HepG2 (cell line): Measurements from ENCODE around the gene VSIG10L. TPM values are rescaled to one million over a fixed set of nuclear protein-coding genes. Genes with fewer than 3 reads are reported as not detected.

Experiments used
- polyA plus RNA-seq, 8 experiments: library from polyadenylated mRNA; depleted of rRNA in 3 of 8; stranded (reverse) in 7 of 8; unstranded in 1 of 8; fragments of >200 nt; fragmentation: Illumina TruSeq in 4 of 8; extraction: Trizol in 4 of 8; gene quantifications; 2 replicates each; pipeline versions ENCODE4 v1.2.1 to v1.2.3, GENCODE V29; 2011 to 2016; ENCODE audit warnings: low read depth in 4 of 8, missing spikeins in 1 of 8, mixed read lengths in 1 of 8; ENCODE audit not compliant: insufficient read depth in 1 of 8
- total RNA-seq, 5 experiments: library from RNA; depleted of rRNA; stranded (reverse); fragments of >200 nt; fragmentation: Illumina TruSeq; extraction: Trizol; gene quantifications; 2 replicates each; pipeline ENCODE4 v1.2.3, GENCODE V29; 2016; ENCODE audit warnings: low read depth in 1 of 5

The VSIG10L gene
- total and polyA plus RNA-seq, 2 of the 13 experiments (the other 11 are each of a cell fraction or from before 2014, with no cell fraction given): 2.7 to 8.5 TPM

Other genes starting within 250 kb of the VSIG10L start
- gene CTU1, start 233.7 kb downstream of the VSIG10L start, total RNA-seq (2016; rRNA removed; fragmentation: Illumina TruSeq; extraction: Trizol): 1.9 and 2.9 TPM in 2 replicates
- gene CTU1, start 233.7 kb downstream of the VSIG10L start, polyA plus RNA-seq (2011; rRNA removed): 1.9 and 2.5 TPM in 2 replicates
- gene SIGLEC9, start 217.2 kb downstream of the VSIG10L start, total RNA-seq (2016; rRNA removed; fragmentation: Illumina TruSeq; extraction: Trizol): not detected in 2 replicates
- not detected in 2 replicates for gene SIGLEC9, start 217.2 kb downstream of the VSIG10L start, polyA plus RNA-seq (2011; rRNA removed)
- not detected in 2 replicates for gene SIGLEC7, start 199.8 kb downstream of the VSIG10L start, total RNA-seq (2016; rRNA removed; fragmentation: Illumina TruSeq; extraction: Trizol)
- gene SIGLEC7, start 199.8 kb downstream of the VSIG10L start, polyA plus RNA-seq (2011; rRNA removed): 0.17 TPM in 1 of 2 replicates, not detected in the other
- 0.29 TPM in 1 of 2 replicates, not detected in the other for gene CD33, start 117.1 kb downstream of the VSIG10L start, total RNA-seq (2016; rRNA removed; fragmentation: Illumina TruSeq; extraction: Trizol)
- 0.07 TPM in 1 of 2 replicates, not detected in the other for gene CD33, start 117.1 kb downstream of the VSIG10L start, polyA plus RNA-seq (2011; rRNA removed)
- gene SIGLECL1, start 91.1 kb downstream of the VSIG10L start, total RNA-seq (2016; rRNA removed; fragmentation: Illumina TruSeq; extraction: Trizol): not detected in 2 replicates
- not detected in 2 replicates for gene SIGLECL1, start 91.1 kb downstream of the VSIG10L start, polyA plus RNA-seq (2011; rRNA removed)
- gene IGLON5, start 30.5 kb downstream of the VSIG10L start, total RNA-seq (2016; rRNA removed; fragmentation: Illumina TruSeq; extraction: Trizol): 0.04 TPM in 1 of 2 replicates, not detected in the other
- gene IGLON5, start 30.5 kb downstream of the VSIG10L start, polyA plus RNA-seq (2011; rRNA removed): 5.7 and 6.2 TPM in 2 replicates
- gene ETFB, start 24.2 kb upstream of the VSIG10L start, total RNA-seq (2016; rRNA removed; fragmentation: Illumina TruSeq; extraction: Trizol): 678 and 853 TPM in 2 replicates
- gene ETFB, start 24.2 kb upstream of the VSIG10L start, polyA plus RNA-seq (2011; rRNA removed): 1,171 and 1,314 TPM in 2 replicates
- gene CLDND2, start 26.9 kb upstream of the VSIG10L start, total RNA-seq (2016; rRNA removed; fragmentation: Illumina TruSeq; extraction: Trizol): 1.1 and 1.8 TPM in 2 replicates
- 0.84 and 1.6 TPM in 2 replicates for gene CLDND2, start 26.9 kb upstream of the VSIG10L start, polyA plus RNA-seq (2011; rRNA removed)
- gene NKG7, start 30.5 kb upstream of the VSIG10L start, total RNA-seq (2016; rRNA removed; fragmentation: Illumina TruSeq; extraction: Trizol): not detected in 2 replicates
- 0.21 and 0.40 TPM in 2 replicates for gene NKG7, start 30.5 kb upstream of the VSIG10L start, polyA plus RNA-seq (2011; rRNA removed)
- gene LIM2, start 45.8 kb upstream of the VSIG10L start, total RNA-seq (2016; rRNA removed; fragmentation: Illumina TruSeq; extraction: Trizol): not detected in 2 replicates
- gene LIM2, start 45.8 kb upstream of the VSIG10L start, polyA plus RNA-seq (2011; rRNA removed): 1.3 and 1.8 TPM in 2 replicates
- not detected in 2 replicates for gene C19orf84, start 48.5 kb upstream of the VSIG10L start, total RNA-seq (2016; rRNA removed; fragmentation: Illumina TruSeq; extraction: Trizol)
- 0.05 and 0.20 TPM in 2 replicates for gene C19orf84, start 48.5 kb upstream of the VSIG10L start, polyA plus RNA-seq (2011; rRNA removed)
- not detected in 2 replicates for gene SIGLEC10, start 75.5 kb upstream of the VSIG10L start, total RNA-seq (2016; rRNA removed; fragmentation: Illumina TruSeq; extraction: Trizol)
- not detected in 2 replicates for gene SIGLEC10, start 75.5 kb upstream of the VSIG10L start, polyA plus RNA-seq (2011; rRNA removed)
- gene SIGLEC8, start 116.3 kb upstream of the VSIG10L start, total RNA-seq (2016; rRNA removed; fragmentation: Illumina TruSeq; extraction: Trizol): not detected in 2 replicates
- not detected in 2 replicates for gene SIGLEC8, start 116.3 kb upstream of the VSIG10L start, polyA plus RNA-seq (2011; rRNA removed)
- not detected in 2 replicates for gene CEACAM18, start 136.4 kb upstream of the VSIG10L start, total RNA-seq (2016; rRNA removed; fragmentation: Illumina TruSeq; extraction: Trizol)
- not detected in 2 replicates for gene CEACAM18, start 136.4 kb upstream of the VSIG10L start, polyA plus RNA-seq (2011; rRNA removed)
- gene SIGLEC12, start 159.7 kb upstream of the VSIG10L start, total RNA-seq (2016; rRNA removed; fragmentation: Illumina TruSeq; extraction: Trizol): not detected in 2 replicates
- not detected in 2 replicates for gene SIGLEC12, start 159.7 kb upstream of the VSIG10L start, polyA plus RNA-seq (2011; rRNA removed)
- not detected in 2 replicates for gene SIGLEC6, start 189.5 kb upstream of the VSIG10L start, total RNA-seq (2016; rRNA removed; fragmentation: Illumina TruSeq; extraction: Trizol)
- not detected in 2 replicates for gene SIGLEC6, start 189.5 kb upstream of the VSIG10L start, polyA plus RNA-seq (2011; rRNA removed)
- gene ZNF175, start 229.1 kb upstream of the VSIG10L start, total RNA-seq (2016; rRNA removed; fragmentation: Illumina TruSeq; extraction: Trizol): 1.5 and 2.3 TPM in 2 replicates
- 1.1 and 1.2 TPM in 2 replicates for gene ZNF175, start 229.1 kb upstream of the VSIG10L start, polyA plus RNA-seq (2011; rRNA removed)